Measurements from ENCODE around the gene PTPRH. TPM values are rescaled to one million over a fixed set of nuclear protein-coding genes. Genes with fewer than 3 reads are reported as not detected.

Gene PTPRH
- total and polyA plus RNA-seq, 9 of the 15 experiments (the other 6 are each of a cell fraction or from before 2014, with no cell fraction given) = 0.87 to 34.3 (median 22.7) TPM

DNA sequence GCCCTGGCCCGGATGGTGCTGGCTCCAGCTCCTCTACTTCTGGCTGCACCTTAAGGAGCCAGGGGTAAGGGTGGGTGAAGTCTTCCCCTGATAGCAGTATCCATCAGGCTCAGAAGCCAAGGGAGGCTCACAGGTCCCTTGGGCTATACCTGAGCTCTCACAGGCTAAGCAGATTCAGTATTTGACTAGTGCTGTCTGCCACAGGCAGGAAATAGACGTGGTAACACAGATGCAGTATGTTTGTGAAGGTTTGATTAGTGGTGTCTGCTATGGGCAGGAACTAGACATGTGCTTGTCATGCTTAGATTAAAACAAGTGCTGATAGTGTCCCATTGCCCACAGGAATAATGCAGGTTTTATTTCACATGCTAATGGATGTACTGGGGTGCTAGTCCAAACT, 33.2 kb downstream of the PTPRH start (continued):
- TF ChIP-seq HCFC1 (IDR thresholded peaks at IDR 0.05; ENCODE audit: low read depth, low read length) = no peak
- TF ChIP-seq ZNF431 (CRISPR knock-in tag; IDR thresholded peaks at IDR 0.05) = no peak; the same call in 1 of the 2 replicates
- no peak for TF ChIP-seq ZBTB8A (IDR thresholded peaks at IDR 0.05; ENCODE audit: partially characterized antibody)
- TF ChIP-seq, protein P1, sequence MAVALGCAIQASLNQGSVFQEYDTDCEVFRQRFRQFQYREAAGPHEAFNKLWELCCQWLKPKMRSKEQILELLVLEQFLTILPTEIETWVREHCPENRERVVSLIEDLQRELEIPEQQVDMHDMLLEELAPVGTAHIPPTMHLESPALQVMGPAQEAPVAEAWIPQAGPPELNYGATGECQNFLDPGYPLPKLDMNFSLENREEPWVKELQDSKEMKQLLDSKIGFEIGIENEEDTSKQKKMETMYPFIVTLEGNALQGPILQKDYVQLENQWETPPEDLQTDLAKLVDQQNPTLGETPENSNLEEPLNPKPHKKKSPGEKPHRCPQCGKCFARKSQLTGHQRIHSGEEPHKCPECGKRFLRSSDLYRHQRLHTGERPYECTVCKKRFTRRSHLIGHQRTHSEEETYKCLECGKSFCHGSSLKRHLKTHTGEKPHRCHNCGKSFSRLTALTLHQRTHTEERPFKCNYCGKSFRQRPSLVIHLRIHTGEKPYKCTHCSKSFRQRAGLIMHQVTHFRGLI (CRISPR knock-in tag; IDR thresholded peaks at IDR 0.05) = no peak
- TF ChIP-seq TAF15 (IDR thresholded peaks at IDR 0.05; ENCODE audit: low read depth, low read length) = no peak
- no peak for TF ChIP-seq STAT5B (CRISPR knock-in tag; IDR thresholded peaks at IDR 0.05)
- TF ChIP-seq ETS2 (tag; IDR thresholded peaks at IDR 0.05; ENCODE audit: borderline replicate concordance, poor library complexity, severe bottlenecking) = no peak
- no peak for TF ChIP-seq SMARCC2 (IDR thresholded peaks at IDR 0.05; ENCODE audit: low read depth)
- TF ChIP-seq, protein P2, sequence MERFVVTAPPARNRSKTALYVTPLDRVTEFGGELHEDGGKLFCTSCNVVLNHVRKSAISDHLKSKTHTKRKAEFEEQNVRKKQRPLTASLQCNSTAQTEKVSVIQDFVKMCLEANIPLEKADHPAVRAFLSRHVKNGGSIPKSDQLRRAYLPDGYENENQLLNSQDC (CRISPR knock-in tag; IDR thresholded peaks at IDR 0.05) = no peak
- TF ChIP-seq, protein P3, sequence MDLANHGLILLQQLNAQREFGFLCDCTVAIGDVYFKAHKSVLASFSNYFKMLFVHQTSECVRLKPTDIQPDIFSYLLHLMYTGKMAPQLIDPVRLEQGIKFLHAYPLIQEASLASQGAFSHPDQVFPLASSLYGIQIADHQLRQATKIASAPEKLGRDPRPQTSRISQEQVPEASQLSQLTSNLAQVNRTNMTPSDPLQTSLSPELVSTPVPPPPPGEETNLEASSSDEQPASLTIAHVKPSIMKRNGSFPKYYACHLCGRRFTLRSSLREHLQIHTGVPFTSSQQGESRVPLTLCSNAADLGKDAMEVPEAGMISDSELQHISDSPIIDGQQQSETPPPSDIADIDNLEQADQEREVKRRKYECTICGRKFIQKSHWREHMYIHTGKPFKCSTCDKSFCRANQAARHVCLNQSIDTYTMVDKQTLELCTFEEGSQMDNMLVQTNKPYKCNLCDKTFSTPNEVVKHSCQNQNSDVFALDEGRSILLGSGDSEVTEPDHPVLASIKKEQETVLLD (IDR thresholded peaks at IDR 0.05) = no peak
- TF ChIP-seq RHOXF2B (CRISPR knock-in tag; conservative IDR thresholded peaks at IDR 0.05) = no peak
- TF ChIP-seq BRCA1 (IDR thresholded peaks at IDR 0.05) = no peak
- TF ChIP-seq BRCA1 (CRISPR knock-in tag; IDR thresholded peaks at IDR 0.05) = no peak
- no peak for TF ChIP-seq NR2C1 (IDR thresholded peaks at IDR 0.05)
- no peak for TF ChIP-seq NR2C1 (tag; IDR thresholded peaks at IDR 0.05)
- TF ChIP-seq CXXC5 (CRISPR knock-in tag; IDR thresholded peaks at IDR 0.05) = peak; percentile 36; the same call in 1 of the 2 replicates
- no peak for TF ChIP-seq ARID4B (CRISPR knock-in tag; IDR thresholded peaks at IDR 0.05)
- TF ChIP-seq TFAM (CRISPR knock-in tag; conservative IDR thresholded peaks at IDR 0.05) = no peak
- TF ChIP-seq BCOR (IDR thresholded peaks at IDR 0.05) = no peak
- no peak for TF ChIP-seq SMAD3 (CRISPR knock-in tag; conservative IDR thresholded peaks at IDR 0.05)
- TF ChIP-seq FOXA3 (CRISPR knock-in tag; conservative IDR thresholded peaks at IDR 0.05 in 1 of 2, IDR thresholded peaks at IDR 0.05 in 1 of 2) = no peak
- TF ChIP-seq, protein P4, sequence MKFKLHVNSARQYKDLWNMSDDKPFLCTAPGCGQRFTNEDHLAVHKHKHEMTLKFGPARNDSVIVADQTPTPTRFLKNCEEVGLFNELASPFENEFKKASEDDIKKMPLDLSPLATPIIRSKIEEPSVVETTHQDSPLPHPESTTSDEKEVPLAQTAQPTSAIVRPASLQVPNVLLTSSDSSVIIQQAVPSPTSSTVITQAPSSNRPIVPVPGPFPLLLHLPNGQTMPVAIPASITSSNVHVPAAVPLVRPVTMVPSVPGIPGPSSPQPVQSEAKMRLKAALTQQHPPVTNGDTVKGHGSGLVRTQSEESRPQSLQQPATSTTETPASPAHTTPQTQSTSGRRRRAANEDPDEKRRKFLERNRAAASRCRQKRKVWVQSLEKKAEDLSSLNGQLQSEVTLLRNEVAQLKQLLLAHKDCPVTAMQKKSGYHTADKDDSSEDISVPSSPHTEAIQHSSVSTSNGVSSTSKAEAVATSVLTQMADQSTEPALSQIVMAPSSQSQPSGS (CRISPR knock-in tag; IDR thresholded peaks at IDR 0.05) = no peak

Data from K562 (cell line).